ENCODE results near the gene CASTOR1.

The CASTOR1 gene

GRCh38 chr22:30297991-30298701, 8.8 kb upstream of the CASTOR1 start:
- peak; percentile 81 for DNase-seq

GRCh38 chr22:30297276-30297990, 8.1 kb upstream of the CASTOR1 start:
- no peak for DNase-seq

- DNase-seq, result no peak
Measured at GRCh38 chr22:30296833-30297232, 7.5 kb upstream of the CASTOR1 start.

GRCh38 chr22:30296324-30296723, 7.0 kb upstream of the CASTOR1 start:
- no peak for DNase-seq

- DNase-seq, result no peak
Measured at GRCh38 chr22:30295576-30295975, 6.3 kb upstream of the CASTOR1 start.

GRCh38 chr22:30294830-30295229, 5.5 kb upstream of the CASTOR1 start:
- no peak for DNase-seq

- DNase-seq, result no peak
Measured at GRCh38 chr22:30294066-30294465, 4.8 kb upstream of the CASTOR1 start.

GRCh38 chr22:30293026-30293425, 3.7 kb upstream of the CASTOR1 start:
- no peak for DNase-seq

- DNase-seq, result no peak
Measured at GRCh38 chr22:30292069-30292970, 3.0 kb upstream of the CASTOR1 start.

- peak; percentile 56 for DNase-seq
Measured at GRCh38 chr22:30291058-30291892, 2.0 kb upstream of the CASTOR1 start.

- peak; percentile 56 for DNase-seq
Measured at GRCh38 chr22:30290342-30291057, 1.2 kb upstream of the CASTOR1 start.

- DNase-seq, result no peak
Measured at GRCh38 chr22:30289980-30290313, 642 bp upstream of the CASTOR1 start.

GRCh38 chr22:30288419-30289140, 725 bp downstream of the CASTOR1 start:
- DNase-seq, result no peak

GRCh38 chr22:30287648-30288418, 1.5 kb downstream of the CASTOR1 start:
- peak; percentile 25 for DNase-seq

GRCh38 chr22:30286813-30287647, 2.3 kb downstream of the CASTOR1 start:
- no peak for DNase-seq

- DNase-seq, result no peak
Measured at GRCh38 chr22:30286331-30286730, 3.0 kb downstream of the CASTOR1 start.

GRCh38 chr22:30285846-30286200, 3.5 kb downstream of the CASTOR1 start:
- DNase-seq, result no peak

GRCh38 chr22:30285176-30285845, 4.0 kb downstream of the CASTOR1 start:
- no peak for DNase-seq

- no peak for DNase-seq
Measured at GRCh38 chr22:30284666-30285065, 4.6 kb downstream of the CASTOR1 start.
